Osteocyte (in vitro differentiated cells): ENCODE results near the gene DCDC2. TPM values are rescaled to one million over a fixed set of nuclear protein-coding genes. Genes with fewer than 3 reads are reported as not detected.

Experiments
- DNase-seq: peaks from one replicate; pipeline ENCODE4 v3.0.0; 2021; ENCODE audit warnings: mixed read lengths; ENCODE audit not compliant: unreplicated experiment; ENCODE audit errors: extremely low spot score
- H3K27ac Mint-ChIP-seq: one replicate; pipeline ENCODE4 v1.8.0; 2021; ENCODE audit warnings: mild to moderate bottlenecking, mixed read lengths; ENCODE audit not compliant: unreplicated experiment
- H3K27me3 Mint-ChIP-seq: one replicate; pipeline ENCODE4 v1.8.0; 2021; ENCODE audit warnings: mixed read lengths; ENCODE audit not compliant: unreplicated experiment
- H3K36me3 Mint-ChIP-seq: one replicate; pipeline ENCODE4 v1.8.0; 2021; ENCODE audit warnings: mixed read lengths; ENCODE audit not compliant: unreplicated experiment
- H3K4me1 Mint-ChIP-seq: one replicate; pipeline ENCODE4 v1.8.0; 2021; ENCODE audit warnings: mixed read lengths; ENCODE audit not compliant: unreplicated experiment
- H3K4me3 Mint-ChIP-seq: one replicate; pipeline ENCODE4 v1.8.0; 2021; ENCODE audit warnings: mild to moderate bottlenecking, moderate library complexity, mixed read lengths; ENCODE audit not compliant: unreplicated experiment
- H3K9me3 Mint-ChIP-seq: one replicate; pipeline ENCODE4 v1.8.0; 2021; ENCODE audit warnings: mixed read lengths; ENCODE audit not compliant: unreplicated experiment
- CTCF ChIP-seq: fragments of 200-600 bp; sonication (generic); IDR thresholded peaks from 2 replicates; pipeline ENCODE4 v1.5.0; 2021; ENCODE audit warnings: antibody characterized with exemption, mild to moderate bottlenecking, moderate library complexity
- total RNA-seq: library from RNA; stranded (reverse); gene quantifications from 2 replicates; pipeline ENCODE4 v1.2.1, GENCODE V29; 2021

The DCDC2 gene
- total RNA-seq, 1 donor from 2014 or later = 1.0 TPM

GRCh38 chr6:24340998-24341938, 16.6 kb downstream of the DCDC2 start:
- H3K27ac Mint-ChIP-seq = no peak overlapping the region
- H3K4me1 Mint-ChIP-seq = peaks cover 7% of the 10 kb centered on the region
- TF ChIP-seq CTCF = no peak
- peaks cover 7% of the 10 kb centered on the region for H3K9me3 Mint-ChIP-seq
- H3K36me3 Mint-ChIP-seq = no peaks in the 10 kb centered on the region
- no peak overlapping the region for H3K4me3 Mint-ChIP-seq
- DNase-seq = no peak
- H3K27me3 Mint-ChIP-seq = peaks cover 13% of the 10 kb centered on the region

DNA sequence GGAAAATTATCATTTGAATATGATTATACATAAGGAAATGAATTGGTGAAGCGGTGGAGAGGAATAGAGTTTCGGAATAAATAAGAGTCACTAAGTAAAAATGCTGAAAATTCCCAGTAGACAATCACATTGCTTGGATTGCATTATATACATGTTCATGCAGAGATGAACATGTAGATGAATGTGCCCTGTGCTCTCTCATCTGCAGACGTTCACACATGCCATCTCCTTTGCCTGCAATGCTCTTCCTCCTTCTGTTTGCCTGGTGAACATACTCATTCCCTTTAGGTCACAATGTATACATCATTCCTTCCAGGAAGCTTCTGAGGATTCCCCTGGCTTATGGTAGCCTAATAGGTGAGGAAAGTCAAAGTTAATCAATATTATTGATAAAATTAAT, 17.9 kb downstream of the DCDC2 start:
- Mint-ChIP-seq H3K4me1 (peaks cover 7% of the 10 kb centered on the region), H3K9me3 (peaks cover 7% of the 10 kb centered on the region), H3K27ac (no peak overlapping the region), H3K4me3 (no peak overlapping the region), H3K36me3 (no peaks in the 10 kb centered on the region), H3K27me3 (peaks cover 10% of the 10 kb centered on the region)
- DNase-seq = no peak
- TF ChIP-seq CTCF = no peak

DNA sequence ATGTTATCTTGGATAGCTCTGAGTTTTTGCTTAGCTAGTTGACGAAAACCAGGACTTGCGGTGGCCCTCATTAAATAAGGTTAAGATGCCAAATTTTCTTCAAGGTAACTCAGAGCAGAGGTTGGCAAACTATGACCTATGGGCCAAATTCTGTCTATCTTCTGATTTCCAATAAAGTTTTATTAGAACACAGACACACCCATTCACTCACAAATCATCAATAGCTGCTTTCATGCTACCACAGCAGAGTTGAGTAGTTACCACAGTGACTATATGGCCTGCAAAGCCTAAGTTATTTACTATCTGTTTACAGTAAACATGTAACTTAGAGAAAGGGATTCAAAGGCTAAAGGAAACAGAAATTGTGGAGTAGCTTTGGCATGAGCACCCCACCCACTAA, 23.6 kb downstream of the DCDC2 start:
- H3K4me1 Mint-ChIP-seq = no peaks in the 10 kb centered on the region
- H3K36me3 Mint-ChIP-seq = no peaks in the 10 kb centered on the region
- H3K9me3 Mint-ChIP-seq = peaks cover 7% of the 10 kb centered on the region
- H3K4me3 Mint-ChIP-seq = no peak overlapping the region
- no peaks in the 10 kb centered on the region for H3K27me3 Mint-ChIP-seq
- TF ChIP-seq CTCF = no peak
- no peak for DNase-seq
- no peak overlapping the region for H3K27ac Mint-ChIP-seq

DNA sequence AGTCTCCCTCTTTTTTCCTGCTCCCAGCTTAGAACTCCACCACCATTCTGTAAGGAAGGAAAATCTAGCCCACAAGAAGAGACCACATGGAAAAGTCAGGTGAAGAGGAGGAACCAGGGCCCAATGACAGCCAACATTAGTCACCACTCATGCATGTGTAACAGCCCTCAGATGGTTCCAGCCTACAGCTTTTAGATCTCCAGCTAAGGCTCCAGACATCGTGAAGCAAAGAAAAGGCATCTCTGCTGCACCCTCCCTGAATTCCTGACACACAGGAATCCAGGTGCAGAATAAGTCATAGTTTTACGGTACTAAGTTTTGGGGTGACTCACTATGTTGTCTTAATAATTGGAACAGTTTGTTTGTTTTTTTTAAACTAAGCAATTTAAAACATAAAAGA, 25.5 kb downstream of the DCDC2 start:
- H3K4me3 Mint-ChIP-seq = no peak overlapping the region
- no peaks in the 10 kb centered on the region for H3K27me3 Mint-ChIP-seq
- no peak for DNase-seq
- H3K27ac Mint-ChIP-seq = no peak overlapping the region
- TF ChIP-seq CTCF = no peak
- no peaks in the 10 kb centered on the region for H3K4me1 Mint-ChIP-seq
- H3K36me3 Mint-ChIP-seq = no peaks in the 10 kb centered on the region
- no peaks in the 10 kb centered on the region for H3K9me3 Mint-ChIP-seq

DNA sequence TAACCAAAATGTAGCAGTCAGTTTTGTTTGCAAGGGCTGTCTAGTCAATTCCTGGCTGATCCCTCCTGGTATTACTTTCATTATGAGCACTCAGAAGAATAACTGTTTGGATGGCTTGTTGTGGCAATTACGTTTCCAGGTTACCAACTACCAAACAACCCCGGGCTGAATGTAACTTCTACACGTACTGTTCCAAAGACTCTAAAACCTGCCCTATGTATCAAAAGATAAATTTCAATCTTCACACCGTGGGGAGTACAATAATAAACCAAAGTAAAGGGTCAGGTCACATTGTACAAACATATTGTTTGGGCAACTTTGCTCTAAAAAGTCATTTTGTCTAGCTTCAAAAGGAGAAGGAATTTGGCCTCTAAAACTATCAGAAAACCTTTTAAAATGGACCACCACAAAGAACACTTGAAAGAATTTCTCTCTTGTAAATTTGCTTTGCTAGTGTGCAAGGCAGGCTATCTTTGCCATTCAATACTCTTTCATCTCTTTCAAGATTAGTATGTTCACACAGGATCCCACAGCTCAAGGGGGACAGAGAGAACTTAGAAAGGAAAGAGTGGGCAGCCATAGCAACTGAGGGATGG, 27.6 kb downstream of the DCDC2 start:
- no peaks in the 10 kb centered on the region for H3K4me1 Mint-ChIP-seq
- no peaks in the 10 kb centered on the region for H3K36me3 Mint-ChIP-seq
- no peak overlapping the region for H3K27ac Mint-ChIP-seq
- no peak for DNase-seq
- H3K27me3 Mint-ChIP-seq = no peaks in the 10 kb centered on the region
- no peaks in the 10 kb centered on the region for H3K9me3 Mint-ChIP-seq
- H3K4me3 Mint-ChIP-seq = no peak overlapping the region
- no peak for TF ChIP-seq CTCF
